Mesenchymal stem cell (in vitro differentiated cells and primary cell): ENCODE measurements around the gene METTL13.

ENCODE experiments used
- DNase-seq: peaks from one replicate; pipeline ENCODE4 v3.0.0-alpha.2; 2013
- H2AFZ ChIP-seq: one replicate; pipeline ENCODE4 v1.6.1; 2013; ENCODE audit warnings: low read depth, mild to moderate bottlenecking, control low read depth, inconsistent platforms, low read length, moderate library complexity
- H2AK5ac ChIP-seq: 2 replicates; pipeline ENCODE4 v1.6.1; 2013; ENCODE audit warnings: low read length, moderate library complexity, mild to moderate bottlenecking, inconsistent platforms; ENCODE audit not compliant: severe bottlenecking
- H2BK120ac ChIP-seq: one replicate; pipeline ENCODE4 v1.6.1; 2013; ENCODE audit warnings: low read depth, mild to moderate bottlenecking, inconsistent platforms, low read length, moderate library complexity
- H2BK12ac ChIP-seq, 2 experiments: one replicate each; pipeline ENCODE4 v1.6.1; 2013; ENCODE audit warnings: inconsistent platforms in 2 of 2, low read length in 2 of 2, mild to moderate bottlenecking in 2 of 2, moderate library complexity in 2 of 2, control low read depth in 1 of 2
- H2BK15ac ChIP-seq: one replicate; pipeline ENCODE4 v1.6.1; 2013; ENCODE audit warnings: mild to moderate bottlenecking, low read depth, inconsistent platforms; ENCODE audit not compliant: poor library complexity, severe bottlenecking
- H2BK5ac ChIP-seq: 2 replicates; pipeline ENCODE4 v1.6.1; 2013; ENCODE audit warnings: low read depth, mild to moderate bottlenecking, low read length, control low read depth, inconsistent platforms; ENCODE audit not compliant: poor library complexity, severe bottlenecking
- H3K14ac ChIP-seq, 2 experiments: one replicate each; pipeline ENCODE4 v1.6.1; 2013; ENCODE audit warnings: inconsistent platforms in 2 of 2, low read length in 2 of 2, control low read depth in 1 of 2, mild to moderate bottlenecking in 1 of 2, moderate library complexity in 1 of 2
- H3K18ac ChIP-seq, 2 experiments: one replicate each; pipeline ENCODE4 v1.6.1; 2013; ENCODE audit warnings: inconsistent platforms in 2 of 2, low read length in 2 of 2, control low read depth in 1 of 2, low read depth in 1 of 2, mild to moderate bottlenecking in 1 of 2
- H3K23ac ChIP-seq, 2 experiments: one replicate each; pipeline ENCODE4 v1.6.1; 2013; ENCODE audit warnings: inconsistent platforms in 2 of 2, low read length in 2 of 2, mild to moderate bottlenecking in 2 of 2, moderate library complexity in 2 of 2, control low read depth in 1 of 2
- H3K27ac ChIP-seq: 2 replicates; pipeline ENCODE4 v1.5.1; 2013; ENCODE audit warnings: mild to moderate bottlenecking, moderate library complexity, low read length, control low read depth, inconsistent platforms; ENCODE audit not compliant: poor library complexity, severe bottlenecking
- H3K27me3 ChIP-seq, 2 experiments: 2 replicates each; pipeline versions ENCODE4 v1.6.1 to v1.7.0; 2013; ENCODE audit warnings: low read length in 2 of 2, mild to moderate bottlenecking in 2 of 2, moderate library complexity in 2 of 2, control low read depth in 1 of 2, inconsistent platforms in 1 of 2; ENCODE audit not compliant: control insufficient read depth in 1 of 2, insufficient read depth in 1 of 2
- H3K36me3 ChIP-seq, 2 experiments: 2 replicates each; pipeline versions ENCODE4 v1.6.1 to v1.7.0; 2013; ENCODE audit warnings: low read length in 2 of 2, control low read depth in 1 of 2, inconsistent platforms in 1 of 2, low read depth in 1 of 2, mild to moderate bottlenecking in 1 of 2; ENCODE audit not compliant: insufficient read depth in 2 of 2, control insufficient read depth in 1 of 2
- H3K4ac ChIP-seq, 2 experiments: one replicate each; pipeline ENCODE4 v1.6.1; 2013; ENCODE audit warnings: inconsistent platforms in 2 of 2, low read length in 2 of 2, mild to moderate bottlenecking in 2 of 2, moderate library complexity in 2 of 2, control low read depth in 1 of 2, low read depth in 1 of 2
- H3K4me1 ChIP-seq: 2 replicates; pipeline ENCODE4 v1.6.1; 2013; ENCODE audit warnings: low read depth, low read length, control low read depth; ENCODE audit not compliant: control insufficient read depth, insufficient read depth
- H3K4me2 ChIP-seq: 2 replicates; pipeline ENCODE4 v1.6.1; 2013; ENCODE audit warnings: low read length, mild to moderate bottlenecking, inconsistent platforms; ENCODE audit not compliant: poor library complexity, severe bottlenecking
- H3K4me3 ChIP-seq, 2 experiments: 2 replicates each; pipeline versions ENCODE4 v1.5.1 to v1.7.0; 2013; ENCODE audit warnings: low read length in 2 of 2, mild to moderate bottlenecking in 2 of 2, control low read depth in 1 of 2, low read depth in 1 of 2; ENCODE audit not compliant: insufficient read depth in 1 of 2
- H3K79me1 ChIP-seq: replicated peaks from 2 replicates; pipeline ENCODE4 v1.6.1; 2013; ENCODE audit warnings: mild to moderate bottlenecking, control low read depth, low read length, inconsistent platforms; ENCODE audit not compliant: poor library complexity, severe bottlenecking
- H3K9ac ChIP-seq: 2 replicates; pipeline ENCODE4 v1.7.0; 2013; ENCODE audit warnings: mild to moderate bottlenecking, low read length, moderate library complexity
- H3K9me3 ChIP-seq: 2 replicates; pipeline ENCODE4 v1.7.0; 2013; ENCODE audit warnings: mild to moderate bottlenecking, low read length; ENCODE audit not compliant: control insufficient read depth
- H4K8ac ChIP-seq: one replicate; pipeline ENCODE4 v1.6.1; 2013; ENCODE audit warnings: inconsistent platforms, mild to moderate bottlenecking, low read length, moderate library complexity
- H4K91ac ChIP-seq: one replicate; pipeline ENCODE4 v1.6.1; 2013; ENCODE audit warnings: mild to moderate bottlenecking, low read length, inconsistent platforms
- WGBS: methylation state at CpG from one replicate; pipeline ENCODE4 v1.1.7; 2013; ENCODE audit warnings: mixed read lengths; 5-methylcytosine and 5-hydroxymethylcytosine counted together

Gene METTL13

GRCh38 chr1:171741872-171742576, 39.4 kb upstream of the METTL13 start, which contains the start of gene VAMP4:
VAMP4 (minus strand) TSS chr1:171742065; CDS start chr1:171738414, 3,651 bp downstream.
- Histone ChIP-seq H3K4me2 (peak within 1 kb of the TSS; percentile 66), H3K4me3 (peak within 1 kb of the TSS; percentile 82 to 89), H2AFZ (peak within 1 kb of the TSS; percentile 96), H3K23ac (peak within 1 kb of the TSS in 1 of 2 experiments; percentile 46), H2BK15ac (peak within 1 kb of the TSS; percentile 98), H3K36me3 (peaks cover 0 to 14% of the 10 kb centered on the region in 2 experiments), H3K27ac (peak within 1 kb of the TSS; percentile 96), H4K8ac (peak within 1 kb of the TSS; percentile 95), H3K4me1 (peaks cover 2% of the 10 kb centered on the region), H3K14ac (peak within 1 kb of the TSS in 1 of 2 experiments; percentile 90), H2AK5ac (no peak within 1 kb of the TSS), H2BK5ac (peak within 1 kb of the TSS; percentile 71), H3K79me1 (peaks cover 15% of the 10 kb centered on the region), H3K4ac (peak within 1 kb of the TSS; percentile 88 to 92), H2BK120ac (peak within 1 kb of the TSS; percentile 90), H2BK12ac (no peak within 1 kb of the TSS), H3K9me3 (no peaks in the 10 kb centered on the region), H3K27me3 (no peaks in the 10 kb centered on the region), H3K9ac (peak within 1 kb of the TSS; percentile 100), H3K18ac (peak within 1 kb of the TSS; percentile 85 to 97), H4K91ac (peak within 1 kb of the TSS; percentile 96)
- 2% methylated on average over 43 of the region's 57 CpGs for WGBS
- peak; percentile 89 for DNase-seq

GRCh38 chr1:171742577-171742922, 38.9 kb upstream of the METTL13 start:
- H3K18ac ChIP-seq: no peak overlapping the region
- H3K27ac ChIP-seq: peak overlapping the region; percentile 96
- H3K27me3 ChIP-seq: no peaks in the 10 kb centered on the region
- no peak overlapping the region for H2AK5ac ChIP-seq
- peak overlapping the region; percentile 82 to 89 for H3K4me3 ChIP-seq
- WGBS: under 1% methylated on average over 11 of the region's 14 CpGs
- no peak overlapping the region for H2BK12ac ChIP-seq
- H2AFZ ChIP-seq: no peak overlapping the region
- peak; percentile 61 for DNase-seq
- H3K4me1 ChIP-seq: peaks cover 2% of the 10 kb centered on the region
- no peaks in the 10 kb centered on the region for H3K9me3 ChIP-seq
- peaks cover 0 to 8% of the 10 kb centered on the region in 2 experiments for H3K36me3 ChIP-seq
- H3K14ac ChIP-seq: no peak overlapping the region
- H3K9ac ChIP-seq: peak overlapping the region; percentile 100
- H4K91ac ChIP-seq: no peak overlapping the region
- no peak overlapping the region for H4K8ac ChIP-seq
- peak overlapping the region; percentile 62 to 92 for H3K4ac ChIP-seq
- no peak overlapping the region for H3K23ac ChIP-seq
- H2BK15ac ChIP-seq: no peak overlapping the region
- no peak overlapping the region for H2BK120ac ChIP-seq
- H3K79me1 ChIP-seq: peaks cover 15% of the 10 kb centered on the region
- peak overlapping the region; percentile 59 for H3K4me2 ChIP-seq
- H2BK5ac ChIP-seq: no peak overlapping the region

GRCh38 chr1:171743081-171743870, 38.2 kb upstream of the METTL13 start:
- H2AFZ ChIP-seq: no peak overlapping the region
- WGBS: 36% methylated on average over 7 of the region's 8 CpGs

GRCh38 chr1:171744986-171745385, 36.5 kb upstream of the METTL13 start:
- Histone ChIP-seq H3K27me3 (no peaks in the 10 kb centered on the region), H3K23ac (no peak overlapping the region)
- WGBS: 92% methylated on average over 8 of the region's 8 CpGs

More at GRCh38 chr1:171743081-171743870, 38.2 kb upstream of the METTL13 start:
- H3K18ac ChIP-seq: no peak overlapping the region
- peaks cover 13% of the 10 kb centered on the region for H3K79me1 ChIP-seq
- H3K27me3 ChIP-seq: no peaks in the 10 kb centered on the region
- H3K4me3 ChIP-seq: peak overlapping the region in 1 of 2 experiments; percentile 89
- no peaks in the 10 kb centered on the region for H3K9me3 ChIP-seq
- no peak overlapping the region for H2BK5ac ChIP-seq
- H2BK12ac ChIP-seq: peak overlapping the region in 1 of 2 experiments; percentile 61
- no peak overlapping the region for H2AK5ac ChIP-seq
- H3K9ac ChIP-seq: peak overlapping the region; percentile 100
- H2BK15ac ChIP-seq: no peak overlapping the region
- peaks cover 0 to 1% of the 10 kb centered on the region in 2 experiments for H3K36me3 ChIP-seq
- no peak overlapping the region for H3K14ac ChIP-seq
- H4K91ac ChIP-seq: no peak overlapping the region
- peak overlapping the region; percentile 36 for H3K4me2 ChIP-seq
- peak overlapping the region; percentile 72 for H4K8ac ChIP-seq
- no peak overlapping the region for H3K23ac ChIP-seq
- peaks cover 2% of the 10 kb centered on the region for H3K4me1 ChIP-seq
- peak; percentile 77 for DNase-seq
- peak overlapping the region; percentile 96 for H3K27ac ChIP-seq
- H2BK120ac ChIP-seq: no peak overlapping the region
- H3K4ac ChIP-seq: no peak overlapping the region

More at GRCh38 chr1:171744986-171745385, 36.5 kb upstream of the METTL13 start:
- Histone ChIP-seq H2BK120ac (no peak overlapping the region), H3K18ac (no peak overlapping the region), H4K91ac (no peak overlapping the region), H3K27ac (no peak overlapping the region), H3K4me2 (no peak overlapping the region), H3K4ac (no peak overlapping the region), H2AK5ac (no peak overlapping the region), H3K9ac (no peak overlapping the region), H3K79me1 (peaks cover 3% of the 10 kb centered on the region), H2BK12ac (no peak overlapping the region), H3K14ac (no peak overlapping the region), H3K4me1 (peaks cover 2% of the 10 kb centered on the region), H3K9me3 (no peaks in the 10 kb centered on the region), H4K8ac (no peak overlapping the region), H2BK15ac (no peak overlapping the region), H3K36me3 (no peaks in the 10 kb centered on the region), H2BK5ac (no peak overlapping the region), H2AFZ (no peak overlapping the region), H3K4me3 (no peak overlapping the region)
- DNase-seq: no peak
